MCF 10A (cell line): Measurements from ENCODE around the gene RFWD3. TPM values are rescaled to one million over a fixed set of nuclear protein-coding genes. Genes with fewer than 3 reads are reported as not detected.

Experiments
- BruUV-seq: library from RNA; stranded (reverse); fragments of 400-500 nt; replicated peaks from 2 replicates; lab custom pipeline; 2021; lab: Mats Ljungman, UMichigan
- CTCF ChIA-PET: fragments of 300-600 bp; sonication (Branson Sonifier 250); formaldehyde crosslinking; extraction: SDS; loops from one replicate; lab custom pipeline; 2021; ENCODE audit warnings: antibody characterized with exemption, inconsistent platforms; lab: Yijun Ruan, JAX
- POLR2A ChIA-PET: fragments of 300-600, 350-650 bp; sonication (Branson Sonifier 250); formaldehyde crosslinking; extraction: SDS; loops from one replicate; lab custom pipeline; 2020; ENCODE audit warnings: antibody characterized with exemption, inconsistent platforms; lab: Yijun Ruan, JAX
- DNase-seq: peaks from one replicate; pipeline ENCODE4 v3.0.0-alpha.2; 2018; ENCODE audit not compliant: unreplicated experiment
- H3K27ac Mint-ChIP-seq: one replicate; pipeline ENCODE4 v1.8.0; 2022; ENCODE audit warnings: mild to moderate bottlenecking, low read depth, mixed read lengths; ENCODE audit not compliant: unreplicated experiment
- H3K27me3 Mint-ChIP-seq: one replicate; pipeline ENCODE4 v1.8.0; 2022; ENCODE audit warnings: mixed read lengths; ENCODE audit not compliant: insufficient read depth, unreplicated experiment
- H3K36me3 Mint-ChIP-seq: one replicate; pipeline ENCODE4 v1.8.0; 2022; ENCODE audit warnings: mild to moderate bottlenecking, moderate library complexity, mixed read lengths; ENCODE audit not compliant: insufficient read depth, unreplicated experiment
- H3K4me1 Mint-ChIP-seq: one replicate; pipeline ENCODE4 v1.8.0; 2022; ENCODE audit warnings: mixed read lengths; ENCODE audit not compliant: insufficient read depth, unreplicated experiment
- H3K4me3 Mint-ChIP-seq: one replicate; pipeline ENCODE4 v1.8.0; 2022; ENCODE audit warnings: mild to moderate bottlenecking, moderate library complexity, mixed read lengths; ENCODE audit not compliant: unreplicated experiment
- H3K9me3 Mint-ChIP-seq: one replicate; pipeline ENCODE4 v1.8.0; 2022; ENCODE audit warnings: mixed read lengths; ENCODE audit not compliant: unreplicated experiment
- CTCF ChIP-seq: fragments of 200-600 bp; IDR thresholded peaks from one replicate; pipeline ENCODE4 v1.8.0; 2022; ENCODE audit warnings: antibody characterized with exemption, mild to moderate bottlenecking; ENCODE audit not compliant: unreplicated experiment
- intact Hi-C: fragments of 100-400 bp; cut with micrococcal nuclease; formaldehyde crosslinking; loops from 2 replicates; pipeline ENCODE4 v1.14.1; 2022
- total RNA-seq: library from RNA; stranded (reverse); gene quantifications from 2 replicates; pipeline ENCODE4 v1.2.3, GENCODE V29; 2022

Gene RFWD3
- total RNA-seq, 1 experiment from 2014 or later, result 33.7 TPM

GRCh38 chr16:74641969-74642368 is 24.7 kb downstream of the RFWD3 start:
- no peak for DNase-seq
- no TSS peak for BruUV-seq
- no peak overlapping the region for H3K27ac Mint-ChIP-seq
- no peak overlapping the region for H3K4me3 Mint-ChIP-seq
- POLR2A ChIA-PET, result interaction anchor here (0.8 kb wide), 2 partner anchors 36 to 1504 kb away, joined by 3 read pairs; no protein-coding TSS in a partner anchor
- intact Hi-C loops, result no loop called here
- H3K9me3 Mint-ChIP-seq, result no peaks in the 10 kb centered on the region
- peaks cover 86% of the 10 kb centered on the region for H3K36me3 Mint-ChIP-seq
- no peaks in the 10 kb centered on the region for H3K4me1 Mint-ChIP-seq
- TF ChIP-seq CTCF, result no peak
- no peaks in the 10 kb centered on the region for H3K27me3 Mint-ChIP-seq
- CTCF ChIA-PET, result interaction anchor here (2.8 kb wide), 1 partner anchor 10 kb away, joined by 17 read pairs; no protein-coding TSS in a partner anchor

- no peak for TF ChIP-seq CTCF
- Mint-ChIP-seq H3K4me3 (no peak overlapping the region), H3K27me3 (no peaks in the 10 kb centered on the region), H3K9me3 (no peaks in the 10 kb centered on the region), H3K36me3 (peaks cover 83% of the 10 kb centered on the region), H3K27ac (peak overlapping the region; percentile 20), H3K4me1 (no peaks in the 10 kb centered on the region)
- intact Hi-C loops, result no loop called here
- ChIA-PET CTCF (interaction anchor here (1.5 to 6.5 kb wide), 4 partner anchors 13 to 225 kb away, joined by 5 to 31 read pairs (median 8); no protein-coding TSS in a partner anchor), POLR2A (interaction anchor here (1.2 to 1.8 kb wide), 2 partner anchors 28 to 189 kb away, joined by 4 to 8 read pairs; partner anchors contain the start of gene RFWD3)
- no TSS peak for BruUV-seq
- DNase-seq, result no peak
Measured at GRCh38 chr16:74637742-74638453, 28.8 kb downstream of the RFWD3 start.

- no peak for TF ChIP-seq CTCF
- ChIA-PET CTCF (interaction anchor here (0.7 to 6.5 kb wide), 3 partner anchors 12 to 84 kb away, joined by 3 to 31 read pairs (median 10); no protein-coding TSS in a partner anchor), POLR2A (interaction anchor here (1.3 kb wide), 1 partner anchor 28 kb away, joined by 3 read pairs; no protein-coding TSS in a partner anchor)
- BruUV-seq, result no TSS peak
- H3K27ac Mint-ChIP-seq, result no peak overlapping the region
- peaks cover 83% of the 10 kb centered on the region for H3K36me3 Mint-ChIP-seq
- no peak for DNase-seq
- H3K9me3 Mint-ChIP-seq, result no peaks in the 10 kb centered on the region
- intact Hi-C loops, result no loop called here
- H3K4me3 Mint-ChIP-seq, result no peak overlapping the region
- no peaks in the 10 kb centered on the region for H3K4me1 Mint-ChIP-seq
- H3K27me3 Mint-ChIP-seq, result no peaks in the 10 kb centered on the region
Measured at GRCh38 chr16:74635303-74635702, 31.4 kb downstream of the RFWD3 start.

- CTCF ChIA-PET, result interaction anchor here (0.6 to 6.5 kb wide), 2 partner anchors 10 to 15 kb away, joined by 3 to 31 read pairs; no protein-coding TSS in a partner anchor
- H3K36me3 Mint-ChIP-seq, result peaks cover 85% of the 10 kb centered on the region
Measured at GRCh38 chr16:74633686-74634085, 33.0 kb downstream of the RFWD3 start.

More at GRCh38 chr16:74633686-74634085, 33.0 kb downstream of the RFWD3 start:
- intact Hi-C loops, result no loop called here
- Mint-ChIP-seq H3K27ac (peak overlapping the region; percentile 49), H3K4me1 (no peaks in the 10 kb centered on the region), H3K9me3 (no peaks in the 10 kb centered on the region), H3K27me3 (no peaks in the 10 kb centered on the region), H3K4me3 (no peak overlapping the region)
- TF ChIP-seq CTCF, result no peak
- no peak for DNase-seq
- no TSS peak for BruUV-seq
- POLR2A ChIA-PET, result interaction anchor here (0.6 to 0.7 kb wide), 4 partner anchors 13 to 1114 kb away, joined by 3 read pairs; no protein-coding TSS in a partner anchor
